DOHH2 (cell line): ENCODE measurements around the gene ZNF592.

Experiments used
- H3F3A ChIP-seq: fragments of 200-600 bp; sonication (generic), shearing (Covaris generic); 2 replicates; pipeline ENCODE4 v1.6.0; 2016; ENCODE audit warnings: antibody characterized with exemption, mild to moderate bottlenecking; ENCODE audit not compliant: control insufficient read depth, insufficient read depth
- H3K27ac ChIP-seq: fragments of 200-600 bp; sonication (generic); 2 replicates; pipeline ENCODE4 v1.5.1; 2014; ENCODE audit warnings: low read depth, mild to moderate bottlenecking, low read length, moderate library complexity
- H3K27me3 ChIP-seq: fragments of 200-600 bp; sonication (generic); 2 replicates; pipeline ENCODE4 v1.6.1; 2014; ENCODE audit warnings: mild to moderate bottlenecking, low read length, mixed read lengths; ENCODE audit not compliant: control insufficient read depth
- H3K36me3 ChIP-seq: fragments of 200-600 bp; sonication (generic); 2 replicates; pipeline ENCODE4 v1.6.1; 2014; ENCODE audit warnings: mild to moderate bottlenecking, low read length, moderate library complexity, mixed read lengths; ENCODE audit not compliant: control insufficient read depth
- H3K4me1 ChIP-seq: fragments of 200-600 bp; sonication (generic); 2 replicates; pipeline ENCODE4 v1.6.1; 2014; ENCODE audit warnings: mild to moderate bottlenecking, low read length, mixed read lengths; ENCODE audit not compliant: control insufficient read depth
- H3K4me2 ChIP-seq: fragments of 200-600 bp; sonication (generic); 2 replicates; pipeline ENCODE4 v1.6.0; 2014; ENCODE audit warnings: mild to moderate bottlenecking, low read length, moderate library complexity
- H3K4me3 ChIP-seq: fragments of 200-600 bp; sonication (generic); 2 replicates; pipeline ENCODE4 v1.5.1; 2014; ENCODE audit warnings: mild to moderate bottlenecking, low read length, mixed read lengths
- H3K79me2 ChIP-seq: fragments of 200-600 bp; sonication (generic); 2 replicates; pipeline ENCODE4 v1.6.1; 2014; ENCODE audit warnings: mild to moderate bottlenecking, low read length, mixed read lengths; ENCODE audit not compliant: control insufficient read depth
- H3K9me2 ChIP-seq: fragments of 200-600 bp; sonication (generic); replicated peaks from 2 replicates; pipeline ENCODE4 v1.6.1; 2014; ENCODE audit warnings: mild to moderate bottlenecking, low read length, mixed read lengths; ENCODE audit not compliant: control insufficient read depth
- H3K9me3 ChIP-seq: fragments of 200-600 bp; sonication (generic); 2 replicates; pipeline ENCODE4 v1.6.1; 2014; ENCODE audit warnings: antibody characterized with exemption, low read length, mixed read lengths; ENCODE audit not compliant: control insufficient read depth, insufficient read depth
- H4K20me1 ChIP-seq: fragments of 200-600 bp; sonication (generic); 2 replicates; pipeline ENCODE4 v1.6.0; 2014; ENCODE audit warnings: low read depth, mild to moderate bottlenecking, antibody characterized with exemption, low read length, moderate library complexity; ENCODE audit not compliant: control insufficient read depth, insufficient read depth
- EZH2phosphoT487 ChIP-seq: fragments of 200-600 bp; sonication (generic); IDR thresholded peaks from 2 replicates; pipeline ENCODE4 v1.6.1; 2017; ENCODE audit warnings: borderline replicate concordance, mild to moderate bottlenecking, antibody characterized with exemption, low read length, moderate library complexity, mixed read lengths
- TF ChIP-seq, protein P1 (sequence below): fragments of 200-600 bp; sonication (generic); IDR thresholded peaks from one replicate; pipeline ENCODE4 v1.5.1; 2014; ENCODE audit warnings: antibody characterized with exemption, mild to moderate bottlenecking, low read depth, low read length; ENCODE audit not compliant: poor library complexity, severe bottlenecking

Gene ZNF592

DNA sequence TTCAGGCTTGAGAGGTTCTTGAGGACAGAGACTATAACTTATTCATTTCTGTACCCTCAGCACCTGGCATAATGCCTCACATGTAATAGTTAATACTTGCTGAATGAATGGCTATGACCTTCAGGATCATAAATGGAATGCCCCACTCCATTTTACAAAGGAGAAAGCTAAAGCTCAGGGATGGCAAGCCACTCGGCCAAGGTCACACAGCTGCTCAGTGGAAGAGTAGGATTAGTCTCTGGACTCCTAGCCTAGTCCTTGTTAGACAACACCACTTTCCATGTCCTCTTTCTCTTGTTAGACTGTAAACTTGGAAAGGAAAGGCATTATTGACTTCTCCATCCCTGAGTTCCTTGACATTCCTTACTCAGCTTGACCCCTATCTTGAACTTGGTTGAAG lies 65.5 kb downstream of the ZNF592 start:
- Histone ChIP-seq H3K4me1 (no peaks in the 10 kb centered on the region), H3K9me3 (no peaks in the 10 kb centered on the region), H4K20me1 (no peaks in the 10 kb centered on the region; the same call in 1 of the 2 replicates), H3F3A (no peaks in the 10 kb centered on the region), H3K36me3 (no peaks in the 10 kb centered on the region), H3K27ac (no peak overlapping the region), H3K9me2 (no peaks in the 10 kb centered on the region), H3K4me2 (no peak overlapping the region), H3K27me3 (no peaks in the 10 kb centered on the region), H3K79me2 (no peaks in the 10 kb centered on the region), H3K4me3 (no peak overlapping the region)
- TF ChIP-seq, protein P1, sequence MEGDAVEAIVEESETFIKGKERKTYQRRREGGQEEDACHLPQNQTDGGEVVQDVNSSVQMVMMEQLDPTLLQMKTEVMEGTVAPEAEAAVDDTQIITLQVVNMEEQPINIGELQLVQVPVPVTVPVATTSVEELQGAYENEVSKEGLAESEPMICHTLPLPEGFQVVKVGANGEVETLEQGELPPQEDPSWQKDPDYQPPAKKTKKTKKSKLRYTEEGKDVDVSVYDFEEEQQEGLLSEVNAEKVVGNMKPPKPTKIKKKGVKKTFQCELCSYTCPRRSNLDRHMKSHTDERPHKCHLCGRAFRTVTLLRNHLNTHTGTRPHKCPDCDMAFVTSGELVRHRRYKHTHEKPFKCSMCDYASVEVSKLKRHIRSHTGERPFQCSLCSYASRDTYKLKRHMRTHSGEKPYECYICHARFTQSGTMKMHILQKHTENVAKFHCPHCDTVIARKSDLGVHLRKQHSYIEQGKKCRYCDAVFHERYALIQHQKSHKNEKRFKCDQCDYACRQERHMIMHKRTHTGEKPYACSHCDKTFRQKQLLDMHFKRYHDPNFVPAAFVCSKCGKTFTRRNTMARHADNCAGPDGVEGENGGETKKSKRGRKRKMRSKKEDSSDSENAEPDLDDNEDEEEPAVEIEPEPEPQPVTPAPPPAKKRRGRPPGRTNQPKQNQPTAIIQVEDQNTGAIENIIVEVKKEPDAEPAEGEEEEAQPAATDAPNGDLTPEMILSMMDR, result no peak
- TF ChIP-seq EZH2phosphoT487, result no peak

DNA sequence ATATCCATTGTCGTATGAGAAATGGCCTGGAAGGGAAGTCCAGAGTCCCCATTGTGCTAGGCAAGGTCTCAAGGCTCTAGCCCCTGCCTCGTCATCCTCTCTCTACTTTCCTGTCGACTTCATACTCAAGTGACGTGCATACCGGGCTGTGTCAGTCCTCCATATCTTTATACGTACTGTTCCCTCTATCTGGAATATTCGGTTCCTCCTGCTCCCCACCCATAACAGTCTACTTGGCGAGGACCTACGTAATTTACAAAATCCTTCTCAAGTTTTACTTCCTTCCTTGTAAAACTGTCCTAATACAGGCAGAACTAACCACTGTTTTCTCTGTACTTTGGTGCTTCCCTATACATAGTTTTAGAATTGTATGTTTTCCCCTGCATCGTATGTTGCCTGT lies 66.5 kb downstream of the ZNF592 start:
- Histone ChIP-seq H3F3A (no peaks in the 10 kb centered on the region), H3K27ac (no peak overlapping the region), H3K4me3 (no peak overlapping the region), H3K9me2 (no peaks in the 10 kb centered on the region), H4K20me1 (no peaks in the 10 kb centered on the region; the same call in 1 of the 2 replicates), H3K79me2 (no peaks in the 10 kb centered on the region), H3K27me3 (no peaks in the 10 kb centered on the region), H3K4me1 (no peaks in the 10 kb centered on the region), H3K36me3 (no peaks in the 10 kb centered on the region), H3K9me3 (no peaks in the 10 kb centered on the region), H3K4me2 (no peak overlapping the region)
- TF ChIP-seq EZH2phosphoT487, result no peak
- TF ChIP-seq, protein P1, result no peak

DNA sequence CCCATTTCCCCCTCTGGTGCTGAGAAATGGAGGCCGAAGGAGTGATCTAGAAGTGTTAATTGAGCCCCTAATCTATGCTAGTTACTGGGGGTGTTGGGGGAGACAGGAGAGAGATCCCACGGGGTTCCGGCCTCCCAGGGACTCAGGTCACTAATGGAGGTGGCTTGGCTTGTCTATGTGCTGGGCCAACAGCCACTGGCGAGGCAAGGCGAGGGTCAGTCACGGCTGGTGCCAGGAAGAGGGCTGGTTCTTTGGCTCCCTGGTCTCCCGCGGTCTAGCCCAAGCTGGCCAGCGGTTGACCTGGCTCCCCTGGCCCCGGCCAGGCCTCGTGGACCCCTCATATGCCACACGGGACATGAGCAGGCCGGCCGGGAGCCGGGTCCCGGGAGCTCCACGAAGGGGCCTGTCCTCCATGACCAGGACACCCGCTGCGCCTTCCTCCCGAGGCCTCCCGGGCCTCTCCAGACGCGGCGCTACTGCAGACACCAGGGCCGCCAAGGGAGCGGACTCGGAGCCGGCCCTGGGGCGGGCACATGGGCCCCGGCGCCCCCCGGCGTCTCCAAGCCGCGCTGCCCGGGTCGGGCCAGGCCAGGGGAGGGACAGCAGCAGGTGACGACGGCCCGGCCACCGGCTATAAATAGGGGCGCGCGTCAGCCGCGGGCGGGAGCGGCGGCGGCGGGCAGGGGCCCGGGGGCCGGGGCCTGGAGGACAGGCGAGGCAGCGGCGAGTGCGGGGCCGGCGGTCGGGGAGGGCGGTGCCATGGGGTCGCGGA lies 68.5 kb downstream of the ZNF592 start, which contains the start of gene ALPK3:
Gene ALPK3 (plus strand): TSS at position 663 of the 772 bp plus-strand sequence. CDS start 97 bp downstream, at position 760.
- Histone ChIP-seq H3K36me3 (no peaks in the 10 kb centered on the region), H3K4me1 (no peaks in the 10 kb centered on the region), H3K79me2 (no peaks in the 10 kb centered on the region), H3F3A (no peaks in the 10 kb centered on the region), H4K20me1 (no peaks in the 10 kb centered on the region; the same call in 1 of the 2 replicates), H3K27ac (no peak within 1 kb of the TSS), H3K4me2 (no peak within 1 kb of the TSS), H3K27me3 (no peaks in the 10 kb centered on the region), H3K9me2 (no peaks in the 10 kb centered on the region), H3K9me3 (no peaks in the 10 kb centered on the region), H3K4me3 (no peak within 1 kb of the TSS)
- TF ChIP-seq EZH2phosphoT487, result no peak
- TF ChIP-seq, protein P1, result no peak
